Glomerular visceral epithelial cell (primary cell): ENCODE data around the gene RPL36.
A peak's percentile ranks its signal among the peaks of the same experiment; 100 is the strongest.
"Not testable (repeated sequence)": the region's sequence is repeated elsewhere in the genome, so short reads cannot be mapped to it uniquely, and the experiment has no call there.

Experiments
- DNase-seq: peaks from one replicate; pipeline ENCODE4 v3.0.0-alpha.2; 2016; ENCODE audit errors: extremely low spot score

RPL36 gene

DNA sequence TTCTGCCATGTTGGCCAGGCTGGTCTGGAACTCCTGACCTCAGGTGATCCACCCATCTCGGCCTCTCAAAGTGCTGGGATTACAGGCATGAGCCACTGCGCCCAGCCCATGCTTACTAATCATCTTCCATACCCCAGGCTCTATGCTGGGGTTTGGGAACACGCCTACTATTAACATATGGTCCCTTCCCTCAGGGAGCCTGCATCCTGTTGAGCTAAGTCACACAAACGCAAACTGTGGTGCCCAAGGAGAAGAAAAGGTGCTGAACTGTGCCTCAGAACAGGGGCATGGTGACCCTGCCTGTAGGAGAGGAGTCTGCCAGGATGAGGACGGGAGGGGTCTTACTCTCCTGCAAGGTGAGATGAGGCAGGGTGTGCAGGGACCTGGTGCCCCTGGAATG is 15.4 kb upstream of the RPL36 start:
- no peak for DNase-seq

DNA sequence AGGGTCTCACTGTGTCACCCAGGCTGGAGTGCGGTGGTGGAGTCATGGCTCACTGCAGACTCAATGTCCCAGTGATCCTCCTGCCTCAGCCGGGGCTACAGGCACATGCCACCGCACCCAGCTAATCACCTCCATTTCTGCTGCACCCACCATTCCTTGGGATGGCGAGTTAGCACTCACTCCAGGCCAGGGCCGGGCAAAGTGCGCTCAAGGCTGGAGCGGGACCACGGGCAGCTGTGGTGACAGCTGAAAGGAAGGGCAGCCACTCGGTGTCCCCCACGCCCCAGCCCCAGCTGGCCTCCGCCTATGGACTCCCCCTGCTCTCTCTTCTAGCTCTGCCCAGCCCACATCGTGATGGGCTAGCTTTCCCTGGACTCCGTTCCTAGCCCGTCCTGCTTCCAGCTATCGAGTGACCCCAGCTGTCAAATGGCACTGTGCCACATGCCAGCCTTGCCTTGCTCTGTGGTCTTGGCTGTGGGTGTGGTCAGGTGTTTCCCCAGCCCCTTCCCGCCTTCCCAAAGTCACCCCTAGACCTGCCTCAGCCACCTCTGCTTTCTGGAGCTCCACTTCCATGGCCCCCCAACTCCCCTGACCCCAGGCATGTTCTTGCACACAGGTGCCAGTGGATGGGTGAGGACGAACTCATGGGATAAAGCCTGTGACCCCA is 13.9 kb upstream of the RPL36 start:
- DNase-seq = no peak

DNA sequence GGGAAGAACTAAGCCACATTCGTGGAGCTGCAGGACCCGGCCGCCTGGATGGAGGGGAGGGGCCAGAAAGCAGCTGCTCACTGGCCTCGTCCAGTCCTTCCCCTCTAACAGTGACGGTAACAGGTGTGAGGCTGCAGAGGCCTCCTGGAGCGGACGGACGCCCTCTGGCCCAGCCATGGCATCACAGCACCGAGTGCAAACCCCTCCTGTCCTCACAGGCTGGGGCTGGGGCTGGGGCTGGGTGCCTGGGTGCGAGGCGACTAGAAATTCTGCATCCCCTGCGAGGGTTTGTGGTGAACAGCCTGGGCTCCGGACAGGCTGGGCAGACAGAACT is 13.4 kb upstream of the RPL36 start:
- no peak for DNase-seq

DNA sequence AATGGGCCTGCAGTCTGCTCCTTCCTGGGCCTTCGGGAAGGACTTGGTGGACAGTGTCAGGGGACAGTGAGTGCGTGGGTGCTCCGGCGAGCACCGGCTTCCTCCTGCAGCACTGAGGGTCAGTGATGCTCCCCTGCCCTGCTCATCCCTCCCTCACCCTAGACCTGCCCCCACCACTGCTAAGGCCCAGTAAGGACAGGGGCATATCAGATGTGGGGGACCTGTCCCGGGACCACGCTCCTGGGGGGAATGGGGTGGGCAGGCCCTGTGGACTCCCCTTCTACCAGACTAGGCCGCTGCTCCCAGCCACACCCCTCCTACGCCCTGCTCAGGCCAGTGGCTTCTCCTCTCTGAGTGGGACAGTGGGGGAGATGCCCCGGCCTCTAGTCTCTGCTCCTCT is 13.0 kb upstream of the RPL36 start:
- DNase-seq = no peak

DNA sequence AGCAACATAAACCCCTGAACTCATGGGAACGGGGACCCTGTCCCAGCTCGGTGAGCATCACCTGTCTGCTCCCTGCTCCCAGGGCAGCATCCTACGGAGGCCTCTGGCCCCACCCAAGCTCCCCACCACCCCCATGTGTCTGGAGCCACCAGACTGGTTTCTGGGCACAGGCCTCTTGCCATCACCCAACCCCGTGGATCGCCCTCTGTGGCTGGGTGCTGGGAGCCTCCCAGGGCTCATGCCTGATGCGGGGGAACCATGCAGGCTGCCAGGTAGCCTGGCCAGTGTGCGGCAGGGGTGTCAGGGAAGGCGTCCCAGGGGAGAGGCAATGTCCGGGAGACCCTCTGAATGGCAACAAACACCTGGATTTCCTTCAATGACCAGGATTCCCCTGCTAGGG is 12.5 kb upstream of the RPL36 start:
- DNase-seq = no peak

DNA sequence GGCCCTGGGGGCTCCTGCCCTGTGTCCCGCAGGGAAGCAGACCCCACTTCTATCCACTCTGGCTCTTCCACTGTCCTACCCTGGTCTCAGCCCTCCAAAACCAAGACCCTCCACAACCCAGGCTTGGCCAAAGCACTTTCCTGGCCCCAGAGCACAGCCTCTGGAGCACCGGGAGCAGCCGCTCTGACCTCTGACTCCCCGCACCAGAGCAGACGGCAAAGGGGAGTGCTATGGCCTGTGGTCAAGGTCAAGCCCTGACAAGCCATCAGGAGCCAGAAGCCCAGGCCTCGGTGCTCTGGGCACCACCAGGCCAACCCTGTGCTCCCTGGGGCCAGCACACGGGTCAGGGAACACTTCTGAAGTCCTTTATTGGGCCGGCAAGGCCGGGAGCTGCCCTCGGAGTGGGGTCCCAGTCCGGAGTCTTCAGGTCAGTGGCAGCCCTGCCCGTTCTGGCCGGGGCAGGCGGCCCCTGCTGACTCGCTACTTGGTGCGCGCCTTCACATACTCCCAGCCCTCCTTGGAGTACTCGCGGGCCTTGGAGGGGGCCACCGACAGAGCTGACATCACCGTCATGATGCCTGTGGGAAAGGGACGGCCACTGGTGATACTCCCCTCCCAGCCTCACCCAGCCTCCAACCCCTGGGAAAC is 11.9 kb upstream of the RPL36 start:
- no peak for DNase-seq

DNA sequence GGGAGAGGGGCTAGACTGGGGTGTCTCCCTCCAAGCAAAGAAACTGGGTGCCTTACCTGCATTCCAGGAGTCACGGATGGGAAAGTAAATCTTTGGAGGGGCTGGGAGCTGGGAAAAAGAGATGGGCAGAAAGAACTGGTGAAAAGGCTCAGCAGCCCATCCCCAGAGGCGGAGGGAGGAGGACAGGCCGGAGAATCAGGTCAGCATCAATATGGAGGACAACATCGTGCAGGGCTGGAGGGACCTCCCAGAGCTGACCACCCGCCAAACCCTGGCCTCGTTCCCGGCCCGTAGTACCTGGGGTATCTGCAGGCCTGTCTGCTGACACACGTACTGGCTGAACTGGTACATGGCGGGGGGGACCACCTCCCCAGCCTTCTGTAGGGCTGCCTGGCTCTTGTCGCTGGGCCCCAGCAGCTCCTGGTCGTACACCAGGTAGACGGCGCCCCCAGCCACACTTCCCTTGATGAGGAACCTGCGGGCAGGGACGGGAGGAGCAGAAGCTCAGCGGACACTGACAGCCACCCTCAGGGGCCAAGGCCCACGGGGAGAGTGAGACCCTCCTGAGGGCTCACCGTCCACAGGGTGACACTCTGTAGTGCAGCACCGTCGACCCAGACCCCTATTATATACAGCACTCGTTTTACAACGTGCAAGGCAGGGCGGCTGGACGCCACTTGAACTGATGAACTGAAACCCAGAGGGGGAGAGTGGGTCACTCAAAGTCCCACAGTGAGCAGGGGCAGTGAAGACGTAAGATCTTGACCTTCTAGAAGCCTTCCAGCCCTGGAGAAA is 10.6 kb upstream of the RPL36 start:
- no peak for DNase-seq

DNA sequence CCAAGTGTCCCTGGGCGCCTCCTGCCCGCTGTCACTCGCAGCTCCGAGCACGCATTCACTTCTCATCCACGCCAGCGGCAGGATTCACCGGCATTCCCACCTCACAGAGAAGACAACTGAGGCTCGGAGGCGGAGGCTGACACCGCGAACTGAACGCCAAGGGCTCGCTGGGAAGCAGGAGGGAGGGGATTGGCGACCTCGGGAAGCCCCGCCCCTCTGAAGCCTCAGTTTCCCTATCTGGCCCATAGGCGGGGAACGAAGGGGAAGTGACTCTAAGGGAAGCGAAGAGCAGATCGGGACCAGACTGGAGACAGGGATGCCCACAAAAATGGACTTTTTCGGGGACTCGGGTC is 10.0 kb upstream of the RPL36 start:
- DNase-seq = no peak

DNA sequence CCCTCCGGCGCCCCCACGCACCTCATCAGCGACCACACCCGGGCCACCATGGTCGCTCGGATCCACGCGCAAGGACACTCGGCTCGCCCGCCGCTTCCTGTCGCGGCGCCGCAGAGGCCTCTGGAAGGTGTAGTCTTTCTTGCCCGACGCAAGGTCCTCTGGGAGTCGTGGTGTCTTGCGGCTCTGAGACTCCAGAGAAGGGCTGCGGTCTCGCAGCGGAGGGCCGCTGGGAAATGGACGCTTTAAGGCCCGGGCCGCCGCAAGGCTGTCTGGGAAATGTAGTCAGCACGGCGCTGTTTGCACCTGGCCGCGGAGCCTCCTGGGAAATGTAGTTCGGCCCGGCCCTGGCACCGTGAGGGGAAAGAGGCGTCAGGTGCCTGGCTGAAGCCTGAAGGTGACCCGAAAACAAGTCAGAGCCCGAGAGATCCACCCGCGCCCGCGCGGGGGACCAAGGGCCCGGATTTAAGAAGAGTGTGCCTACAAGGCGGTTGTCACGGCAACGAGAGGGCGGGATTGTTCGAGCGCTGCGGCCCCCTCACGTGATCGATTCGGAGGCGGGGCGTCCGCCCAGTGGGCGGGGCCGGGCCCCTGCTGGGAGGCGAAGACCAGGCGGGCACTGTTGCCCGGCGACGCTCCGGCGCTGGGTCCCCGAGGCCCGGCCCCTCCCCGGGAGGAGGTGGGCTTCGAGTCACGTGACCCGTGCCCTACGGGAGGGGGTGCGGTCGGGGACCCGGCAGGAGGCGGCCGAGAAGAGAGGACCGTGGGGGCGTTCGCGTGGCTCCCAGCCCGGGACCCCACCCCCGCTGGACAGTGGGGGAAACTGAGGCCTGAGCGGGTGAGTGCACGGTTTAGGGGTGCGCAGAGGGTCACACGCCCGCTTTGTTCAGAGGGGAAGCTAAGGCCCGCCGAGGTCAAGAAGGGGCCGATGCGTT is 9.4 kb upstream of the RPL36 start, which contains the start of the genes HSD11B1L and MICOS13:
TSS of gene HSD11B1L (plus strand) at position 591 of the 932 bp plus-strand sequence. CDS start 3,806 bp downstream, outside the sequence.
TSS of gene MICOS13 (minus strand) at position 80 of the 932 bp plus-strand sequence. CDS start at position 50, 30 bp downstream.
- peak; percentile 99 for DNase-seq

DNA sequence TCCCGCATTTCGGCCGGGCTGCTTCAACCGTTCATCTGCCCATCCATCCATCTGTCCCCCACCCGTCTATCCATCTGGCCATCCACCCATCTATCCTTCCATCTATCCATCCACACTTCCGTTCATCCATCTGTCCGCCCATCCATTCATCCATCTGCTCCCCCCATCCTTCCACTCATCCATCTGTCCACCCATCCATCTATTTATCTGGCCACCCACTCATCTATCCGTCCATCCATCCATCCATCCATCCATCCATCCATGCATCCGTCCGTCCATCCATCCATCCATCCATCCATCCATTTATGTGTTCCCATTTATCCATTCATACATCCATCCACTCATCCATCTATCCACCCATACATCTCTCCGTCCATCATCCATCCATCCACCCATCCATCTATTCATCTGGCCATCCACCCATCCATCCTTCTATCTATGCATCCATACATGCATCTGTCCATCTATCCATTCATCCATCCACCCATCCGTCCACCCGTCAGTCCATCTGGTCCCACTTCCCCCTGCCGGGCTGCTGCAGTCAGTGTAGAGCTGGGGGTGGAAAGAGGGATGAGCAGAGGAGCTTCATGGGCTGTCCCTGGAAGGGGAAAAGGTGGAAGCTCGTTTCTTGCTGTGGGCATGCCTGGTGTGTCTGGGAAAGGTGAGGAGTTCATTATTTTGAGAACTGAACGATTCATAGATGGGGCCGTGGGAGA is 8.5 kb upstream of the RPL36 start:
- no peak for DNase-seq

DNA sequence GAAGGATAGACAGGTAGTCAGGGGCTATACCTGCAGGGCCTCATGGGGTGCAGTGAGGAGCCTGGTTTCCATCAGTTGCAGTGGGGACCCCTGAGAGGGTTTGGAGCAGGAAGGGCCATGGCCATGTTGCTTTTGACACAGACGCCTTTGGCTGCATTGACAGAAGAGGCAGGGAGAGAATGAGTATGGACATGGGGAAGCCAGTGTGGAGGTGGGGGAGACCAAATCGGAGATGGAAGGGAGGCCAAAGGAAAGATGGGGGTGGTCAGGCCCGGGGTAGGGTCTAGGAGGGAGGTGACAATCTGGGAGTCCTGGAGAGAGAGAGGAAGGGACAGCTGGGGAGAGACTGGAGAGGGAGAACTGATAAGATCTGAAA is 8.0 kb upstream of the RPL36 start:
- DNase-seq = no peak

DNA sequence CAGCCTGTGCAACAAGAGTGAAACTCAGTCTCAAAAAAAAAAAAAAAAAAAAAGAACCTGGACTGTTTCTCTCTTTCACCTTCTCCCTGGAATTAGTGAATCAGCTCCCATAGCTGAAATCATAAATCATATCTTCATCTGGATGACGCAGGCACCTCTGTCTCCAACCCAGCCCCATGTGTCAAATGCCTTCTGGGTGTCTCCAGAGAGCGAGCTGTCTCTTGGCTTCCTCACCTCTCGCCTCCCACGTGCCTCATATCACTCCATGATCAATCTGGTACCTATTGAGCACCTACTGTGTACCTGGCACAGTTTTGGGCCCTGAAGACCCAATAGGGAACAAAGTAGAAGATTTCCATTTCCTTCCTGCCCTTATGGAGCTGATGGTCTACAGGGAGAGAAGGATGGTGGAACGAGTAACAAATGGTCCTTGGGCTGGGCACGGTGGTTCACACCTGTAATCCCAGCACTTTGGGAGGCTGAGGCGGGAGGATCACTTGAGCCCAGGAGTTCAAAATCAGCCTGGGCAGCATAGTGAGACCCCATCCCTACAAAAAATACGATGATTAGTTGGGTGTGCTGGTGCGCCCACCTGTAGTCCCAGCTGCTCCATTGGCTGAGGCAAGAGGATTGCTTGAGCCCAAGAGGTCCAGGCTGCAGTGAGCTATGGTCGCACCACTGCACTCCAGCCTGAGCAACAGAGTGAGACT is 6.8 kb upstream of the RPL36 start:
- no peak for DNase-seq

DNA sequence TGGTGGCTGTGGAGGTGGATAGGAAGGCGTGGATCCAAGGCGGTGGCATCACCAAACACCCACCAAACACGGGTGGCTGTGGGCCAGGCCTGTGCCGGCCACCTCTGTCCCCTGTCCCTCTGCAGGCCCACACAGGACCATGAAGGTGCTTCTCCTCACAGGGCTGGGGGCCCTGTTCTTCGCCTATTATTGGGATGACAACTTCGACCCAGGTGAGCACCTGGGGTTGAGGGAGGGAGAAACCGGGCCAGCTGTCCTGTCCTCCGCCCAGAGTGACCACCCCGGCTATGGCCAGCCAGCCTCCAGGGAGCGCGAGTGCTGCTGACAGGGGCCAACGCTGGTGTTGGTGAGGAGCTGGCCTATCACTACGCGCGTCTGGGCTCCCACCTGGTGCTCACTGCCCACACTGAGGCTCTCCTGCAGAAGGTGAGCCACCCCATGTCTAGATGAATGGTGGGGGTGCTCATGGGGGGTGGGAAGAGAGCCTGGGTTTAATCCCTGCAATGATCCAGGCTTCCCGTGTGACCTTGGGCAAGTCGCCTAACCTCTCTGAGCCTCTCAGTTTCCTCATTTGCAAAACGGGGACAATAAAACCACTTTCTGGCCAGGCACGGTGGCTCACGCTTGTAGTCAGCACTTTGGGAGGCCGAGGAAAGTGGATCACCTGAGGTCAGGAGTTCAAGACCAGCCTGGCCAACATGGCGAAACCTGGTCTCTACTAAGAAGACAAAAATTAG is 5.2 kb upstream of the RPL36 start:
- no peak for DNase-seq

DNA sequence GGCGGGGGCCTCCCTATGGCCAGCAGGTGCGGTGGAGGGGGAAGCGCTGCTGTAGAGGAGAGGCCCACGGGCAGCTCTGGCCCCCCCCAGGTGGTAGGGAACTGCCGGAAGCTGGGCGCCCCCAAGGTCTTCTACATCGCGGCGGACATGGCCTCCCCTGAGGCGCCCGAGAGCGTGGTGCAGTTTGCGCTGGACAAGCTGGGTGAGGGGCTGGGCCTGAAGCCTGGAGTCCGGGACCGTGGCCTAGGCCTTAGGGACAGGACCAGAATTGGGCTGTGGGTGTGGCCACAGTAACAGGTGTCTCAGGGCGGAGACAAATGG is 3.8 kb upstream of the RPL36 start:
- DNase-seq = no peak

DNA sequence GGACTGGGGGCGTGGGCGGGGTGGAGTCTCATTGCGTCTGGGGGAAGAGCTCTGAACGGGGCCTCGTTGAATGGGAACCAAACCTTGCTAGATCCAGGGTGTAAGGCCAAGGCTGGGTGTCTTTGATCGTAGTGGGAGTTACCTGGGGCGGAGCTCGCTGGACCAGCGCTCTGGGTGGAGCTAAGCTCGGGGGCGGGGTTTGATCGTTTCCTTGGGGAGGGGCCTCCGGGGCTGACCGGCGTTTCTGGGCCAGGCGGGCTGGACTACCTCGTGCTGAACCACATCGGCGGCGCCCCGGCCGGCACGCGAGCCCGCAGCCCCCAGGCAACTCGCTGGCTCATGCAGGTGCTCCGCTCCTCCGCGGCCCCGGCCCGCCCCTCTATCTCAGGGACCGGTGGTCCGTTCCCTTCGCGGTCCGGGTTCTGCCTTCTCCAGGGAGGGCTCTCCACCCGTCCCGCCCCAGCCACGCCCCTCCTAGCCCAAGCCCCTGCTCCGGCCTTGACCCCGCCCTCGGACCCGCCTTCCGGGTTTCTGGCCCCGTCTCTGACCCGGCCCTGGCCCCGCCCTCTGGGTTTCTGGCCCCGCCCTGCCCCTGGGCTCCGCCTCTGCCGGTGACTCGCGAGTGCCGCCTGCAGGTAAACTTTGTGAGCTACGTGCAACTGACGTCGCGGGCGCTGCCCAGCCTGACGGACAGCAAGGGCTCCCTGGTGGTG is 3.3 kb upstream of the RPL36 start:
- DNase-seq = peak; percentile 97

DNA sequence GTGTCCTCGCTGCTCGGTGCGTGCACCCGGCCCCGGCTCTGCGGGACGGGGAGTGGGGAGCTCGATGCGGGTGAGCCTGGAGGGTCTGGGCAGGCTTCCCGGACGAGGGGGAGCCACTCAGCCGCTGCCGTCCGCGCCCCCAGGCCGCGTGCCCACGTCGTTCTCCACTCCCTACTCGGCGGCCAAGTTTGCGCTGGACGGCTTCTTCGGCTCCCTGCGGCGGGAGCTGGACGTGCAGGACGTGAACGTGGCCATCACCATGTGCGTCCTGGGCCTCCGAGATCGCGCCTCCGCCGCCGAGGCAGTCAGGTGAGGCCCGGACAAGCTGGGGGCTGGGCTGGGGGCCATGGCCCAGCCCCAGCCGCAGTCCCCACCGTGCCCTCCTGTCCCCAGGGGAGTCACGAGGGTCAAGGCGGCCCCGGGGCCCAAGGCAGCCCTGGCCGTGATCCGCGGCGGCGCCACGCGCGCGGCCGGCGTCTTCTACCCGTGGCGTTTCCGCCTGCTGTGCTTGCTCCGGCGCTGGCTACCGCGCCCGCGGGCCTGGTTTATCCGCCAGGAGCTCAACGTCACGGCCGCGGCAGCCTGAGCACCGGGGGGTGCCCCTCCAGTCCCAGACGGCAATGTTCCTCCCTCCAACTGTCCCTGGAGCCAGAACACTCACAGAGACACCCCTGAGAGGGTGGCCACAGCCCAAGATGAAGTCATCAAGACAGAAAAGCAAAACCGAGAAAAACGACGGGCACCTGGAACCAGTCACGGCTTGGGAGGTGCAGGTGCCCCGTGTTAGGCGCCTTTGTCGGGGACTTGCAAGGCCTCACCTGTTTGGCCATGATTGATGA is 2.5 kb upstream of the RPL36 start:
- no peak for DNase-seq

DNA sequence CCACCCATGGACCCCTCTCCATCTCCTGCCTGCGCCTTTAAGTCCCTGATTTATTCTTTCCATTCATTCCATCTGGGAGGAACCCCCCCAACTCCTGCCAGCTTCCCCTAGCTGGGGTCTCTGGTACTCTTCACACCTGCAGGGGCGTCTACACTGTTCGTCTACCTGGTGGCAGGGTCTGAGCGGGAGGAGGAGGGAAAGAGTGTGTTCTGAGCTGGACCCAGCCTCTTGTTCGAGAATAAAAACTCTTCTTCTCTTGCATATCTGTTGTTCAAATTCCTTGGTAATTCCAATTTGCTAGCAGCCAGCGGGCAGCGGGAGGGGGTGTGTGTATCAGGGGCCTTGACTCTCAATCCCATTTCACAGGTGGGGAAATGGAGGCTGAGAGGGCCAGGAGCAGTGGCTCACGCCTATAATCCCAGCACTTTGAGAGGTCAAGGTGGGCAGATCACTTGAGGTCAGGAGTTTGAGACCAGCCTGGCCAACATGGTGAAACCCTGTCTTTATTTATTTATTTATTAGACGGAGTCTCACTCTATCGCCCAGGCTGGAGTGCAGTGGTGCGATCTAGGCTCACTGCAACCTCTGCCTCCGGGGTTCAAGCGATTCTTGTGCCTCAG is 1.7 kb upstream of the RPL36 start:
- not testable (repeated sequence) for DNase-seq
